PC-9 (cell line): ENCODE measurements around the gene SSBP2. TPM values are rescaled to one million over a fixed set of nuclear protein-coding genes. Genes with fewer than 3 reads are reported as not detected.
"Not testable (repeated sequence)": the region's sequence is repeated elsewhere in the genome, so short reads cannot be mapped to it uniquely, and the experiment has no call there.

Experiments used
- BruUV-seq: library from RNA; stranded (reverse); fragments of 400-500 nt; replicated peaks from 2 replicates; lab custom pipeline; 2021; lab: Mats Ljungman, UMichigan
- CTCF ChIA-PET: fragments of 300-600 bp; sonication (Branson Sonifier 250); formaldehyde crosslinking; loops from one replicate; lab custom pipeline; 2022; ENCODE audit warnings: antibody characterized with exemption; lab: Charles Lee
- POLR2A ChIA-PET: fragments of 300-600 bp; sonication (Branson Sonifier 250); formaldehyde crosslinking; loops from one replicate; lab custom pipeline; 2022; ENCODE audit warnings: antibody characterized with exemption; ENCODE audit not compliant: unreplicated experiment; lab: Charles Lee
- DNase-seq, 2 experiments: peaks; one replicate each; pipeline versions ENCODE4 v3.0.0 to v3.0.0-alpha.2; 2015 to 2022; ENCODE audit warnings: mixed read lengths in 1 of 2
- H2AFZ ChIP-seq: fragments of 200-600 bp; sonication (generic); 2 replicates; pipeline ENCODE4 v1.8.1; 2017; ENCODE audit warnings: antibody characterized with exemption
- H3F3A ChIP-seq: fragments of 200-600 bp; sonication (generic); 2 replicates; pipeline ENCODE4 v1.8.1; 2017; ENCODE audit warnings: antibody characterized with exemption, mild to moderate bottlenecking, low read depth; ENCODE audit not compliant: insufficient read depth
- H3K27ac ChIP-seq: fragments of 200-600 bp; sonication (generic); 2 replicates; pipeline ENCODE4 v1.6.1; 2016; ENCODE audit warnings: mixed run types
- H3K27me3 ChIP-seq: fragments of 200-600 bp; sonication (generic); 2 replicates; pipeline ENCODE4 v1.6.1; 2016; ENCODE audit warnings: low read depth, mixed run types; ENCODE audit not compliant: insufficient read depth
- H3K36me3 ChIP-seq: fragments of 200-600 bp; sonication (generic); 2 replicates; pipeline ENCODE4 v1.6.1; 2016; ENCODE audit warnings: low read depth, mixed run types
- H3K4me1 ChIP-seq: fragments of 200-600 bp; sonication (generic); replicated peaks from 2 replicates; pipeline ENCODE4 v1.6.1; 2016; ENCODE audit warnings: mixed run types; ENCODE audit not compliant: insufficient read depth
- H3K4me2 ChIP-seq: fragments of 200-600 bp; sonication (generic); 2 replicates; pipeline ENCODE4 v1.6.1; 2017; ENCODE audit warnings: mixed run types
- H3K4me3 ChIP-seq: fragments of 200-600 bp; sonication (generic); 2 replicates; pipeline ENCODE4 v1.6.1; 2016; ENCODE audit warnings: mixed run types
- H3K79me2 ChIP-seq: fragments of 200-600 bp; sonication (generic); 2 replicates; pipeline ENCODE4 v1.6.1; 2017; ENCODE audit warnings: low read depth, mixed run types
- H3K9me2 ChIP-seq: fragments of 200-600 bp; sonication (generic); 2 replicates; pipeline ENCODE4 v1.8.1; 2017; ENCODE audit warnings: mild to moderate bottlenecking; ENCODE audit not compliant: insufficient read depth
- H3K9me3 ChIP-seq: fragments of 200-600 bp; sonication (generic); 2 replicates; pipeline ENCODE4 v1.8.1; 2016; ENCODE audit warnings: low read depth; ENCODE audit not compliant: insufficient read depth
- H4K20me1 ChIP-seq: fragments of 200-600 bp; sonication (generic); 2 replicates; pipeline ENCODE4 v1.8.1; 2017; ENCODE audit not compliant: insufficient read depth
- EZH2 ChIP-seq: fragments of 200-600 bp; sonication (generic); IDR thresholded peaks from 2 replicates; pipeline ENCODE4 v1.8.0; 2017; ENCODE audit warnings: antibody characterized with exemption, low read depth
- intact Hi-C: fragments of 100-400 bp; cut with micrococcal nuclease; formaldehyde crosslinking; loops from one replicate; pipeline ENCODE4 v1.10.0; 2022; ENCODE audit not compliant: unreplicated experiment
- total RNA-seq: library from RNA; stranded (reverse); gene quantifications from 2 replicates; pipeline ENCODE4 v1.2.3, GENCODE V29; 2021
- TF ChIP-seq, protein P1 (sequence below): fragments of 200-600 bp; sonication (generic); conservative IDR thresholded peaks from 2 replicates; pipeline ENCODE4 v1.6.1; 2017; ENCODE audit warnings: mixed run types, antibody characterized with exemption, mild to moderate bottlenecking, moderate library complexity

SSBP2 gene
- total RNA-seq, 1 experiment from 2014 or later, result 6.4 TPM

DNA sequence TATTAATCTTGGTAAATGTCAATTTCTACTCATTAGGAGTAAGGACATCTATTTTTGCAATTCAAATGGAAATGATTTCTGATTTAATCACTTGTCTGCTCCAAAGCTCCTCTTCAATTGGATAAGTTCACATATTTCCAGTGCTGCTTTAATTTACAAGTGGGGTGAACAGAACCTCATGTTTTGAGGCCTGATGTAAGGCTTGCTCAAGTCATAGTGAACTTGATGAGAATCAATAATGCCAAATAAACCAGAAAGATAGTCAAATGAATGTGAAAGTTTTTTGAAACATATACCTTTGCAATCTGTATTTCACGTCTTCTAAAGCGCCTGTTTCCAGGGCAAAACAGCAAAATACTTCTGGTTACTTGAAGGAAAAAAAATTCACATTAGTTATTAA lies 341.5 kb downstream of the SSBP2 start:
- BruUV-seq, result no TSS peak
- H3K79me2 ChIP-seq, result no peaks in the 10 kb centered on the region
- TF ChIP-seq, protein P1, sequence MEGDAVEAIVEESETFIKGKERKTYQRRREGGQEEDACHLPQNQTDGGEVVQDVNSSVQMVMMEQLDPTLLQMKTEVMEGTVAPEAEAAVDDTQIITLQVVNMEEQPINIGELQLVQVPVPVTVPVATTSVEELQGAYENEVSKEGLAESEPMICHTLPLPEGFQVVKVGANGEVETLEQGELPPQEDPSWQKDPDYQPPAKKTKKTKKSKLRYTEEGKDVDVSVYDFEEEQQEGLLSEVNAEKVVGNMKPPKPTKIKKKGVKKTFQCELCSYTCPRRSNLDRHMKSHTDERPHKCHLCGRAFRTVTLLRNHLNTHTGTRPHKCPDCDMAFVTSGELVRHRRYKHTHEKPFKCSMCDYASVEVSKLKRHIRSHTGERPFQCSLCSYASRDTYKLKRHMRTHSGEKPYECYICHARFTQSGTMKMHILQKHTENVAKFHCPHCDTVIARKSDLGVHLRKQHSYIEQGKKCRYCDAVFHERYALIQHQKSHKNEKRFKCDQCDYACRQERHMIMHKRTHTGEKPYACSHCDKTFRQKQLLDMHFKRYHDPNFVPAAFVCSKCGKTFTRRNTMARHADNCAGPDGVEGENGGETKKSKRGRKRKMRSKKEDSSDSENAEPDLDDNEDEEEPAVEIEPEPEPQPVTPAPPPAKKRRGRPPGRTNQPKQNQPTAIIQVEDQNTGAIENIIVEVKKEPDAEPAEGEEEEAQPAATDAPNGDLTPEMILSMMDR, result no peak
- TF ChIP-seq EZH2, result no peak
- H3K9me3 ChIP-seq, result no peaks in the 10 kb centered on the region
- POLR2A ChIA-PET, result interaction anchor here (0.7 kb wide), 1 partner anchor 902 kb away, joined by 3 read pairs; no protein-coding TSS in a partner anchor
- no peaks in the 10 kb centered on the region for H4K20me1 ChIP-seq
- H3K27me3 ChIP-seq, result no peaks in the 10 kb centered on the region
- no peaks in the 10 kb centered on the region for H3K9me2 ChIP-seq
- CTCF ChIA-PET, result no interaction called here
- no peaks in the 10 kb centered on the region for H3K4me1 ChIP-seq
- H3K27ac ChIP-seq, result no peak overlapping the region
- intact Hi-C loops, result no loop called here
- H3K36me3 ChIP-seq, result no peaks in the 10 kb centered on the region
- no peak overlapping the region for H2AFZ ChIP-seq
- no peak for DNase-seq
- no peaks in the 10 kb centered on the region for H3F3A ChIP-seq
- no peak overlapping the region for H3K4me2 ChIP-seq
- no peak overlapping the region for H3K4me3 ChIP-seq

DNA sequence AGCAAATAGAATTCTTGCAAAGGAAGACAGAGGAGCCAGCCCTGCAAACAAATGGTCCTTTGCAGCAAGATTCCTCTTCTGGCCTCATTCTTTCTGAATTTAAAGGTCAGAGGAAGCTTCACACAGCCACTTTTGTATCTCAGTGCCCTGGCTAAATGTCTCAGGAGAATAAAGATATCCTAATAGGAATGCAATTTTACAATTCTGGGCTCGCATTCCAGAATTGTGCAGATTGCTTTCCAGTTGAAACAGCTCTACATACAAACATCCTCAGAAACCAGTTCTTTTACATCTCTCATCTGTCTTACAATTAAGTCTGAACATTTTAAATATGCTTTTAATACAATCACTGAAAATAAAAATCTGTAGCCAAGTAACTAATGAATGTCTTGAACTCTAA lies 342.4 kb downstream of the SSBP2 start:
- TF ChIP-seq, protein P1, result no peak
- no peak for TF ChIP-seq EZH2
- no peaks in the 10 kb centered on the region for H4K20me1 ChIP-seq
- no TSS peak for BruUV-seq
- no peaks in the 10 kb centered on the region for H3K79me2 ChIP-seq
- no peaks in the 10 kb centered on the region for H3F3A ChIP-seq
- no peaks in the 10 kb centered on the region for H3K4me1 ChIP-seq
- no peak for DNase-seq
- H3K9me2 ChIP-seq, result no peaks in the 10 kb centered on the region
- ChIA-PET CTCF (no interaction called here), POLR2A (interaction anchor here (0.7 kb wide), 1 partner anchor 901 kb away, joined by 3 read pairs; no protein-coding TSS in a partner anchor)
- no peaks in the 10 kb centered on the region for H3K36me3 ChIP-seq
- no peaks in the 10 kb centered on the region for H3K9me3 ChIP-seq
- H3K4me3 ChIP-seq, result no peak overlapping the region
- H3K27me3 ChIP-seq, result no peaks in the 10 kb centered on the region
- H3K27ac ChIP-seq, result no peak overlapping the region
- no peak overlapping the region for H2AFZ ChIP-seq
- H3K4me2 ChIP-seq, result no peak overlapping the region
- intact Hi-C loops, result no loop called here

DNA sequence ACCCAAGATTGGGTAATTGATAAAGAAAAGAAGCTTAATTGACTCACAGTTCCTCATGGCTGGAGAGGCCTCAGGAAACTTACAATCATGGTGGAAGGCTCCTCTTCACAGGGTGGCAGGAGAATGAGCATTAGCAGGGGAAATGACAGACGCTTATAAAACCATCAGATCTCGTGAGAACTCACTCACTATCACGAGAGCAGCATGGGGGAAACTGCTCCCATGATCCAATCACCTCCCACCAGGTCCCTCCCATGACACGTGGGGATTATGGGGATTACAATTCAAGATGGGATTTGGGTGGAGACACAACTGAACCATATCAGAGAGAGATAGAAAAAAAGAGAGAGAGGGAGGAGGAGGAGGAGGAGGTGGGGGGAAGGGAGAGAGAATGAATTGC lies 343.1 kb downstream of the SSBP2 start:
- H3K4me1 ChIP-seq, H3K4me2 ChIP-seq, H4K20me1 ChIP-seq, H3K9me2 ChIP-seq, BruUV-seq, CTCF ChIA-PET, H3K36me3 ChIP-seq, H3K4me3 ChIP-seq, H2AFZ ChIP-seq, H3K27me3 ChIP-seq, intact Hi-C loops, H3K79me2 ChIP-seq, H3K9me3 ChIP-seq, H3F3A ChIP-seq, H3K27ac ChIP-seq, DNase-seq: not testable (repeated sequence)
- POLR2A ChIA-PET, result interaction anchor here (0.7 kb wide), 1 partner anchor 799 kb away, joined by 3 read pairs; no protein-coding TSS in a partner anchor
